ENCODE data around the gene WDR88.

GRCh38 chr19:33159893-33160292, 28.0 kb downstream of the WDR88 start:
- TF ChIP-seq, protein P1, sequence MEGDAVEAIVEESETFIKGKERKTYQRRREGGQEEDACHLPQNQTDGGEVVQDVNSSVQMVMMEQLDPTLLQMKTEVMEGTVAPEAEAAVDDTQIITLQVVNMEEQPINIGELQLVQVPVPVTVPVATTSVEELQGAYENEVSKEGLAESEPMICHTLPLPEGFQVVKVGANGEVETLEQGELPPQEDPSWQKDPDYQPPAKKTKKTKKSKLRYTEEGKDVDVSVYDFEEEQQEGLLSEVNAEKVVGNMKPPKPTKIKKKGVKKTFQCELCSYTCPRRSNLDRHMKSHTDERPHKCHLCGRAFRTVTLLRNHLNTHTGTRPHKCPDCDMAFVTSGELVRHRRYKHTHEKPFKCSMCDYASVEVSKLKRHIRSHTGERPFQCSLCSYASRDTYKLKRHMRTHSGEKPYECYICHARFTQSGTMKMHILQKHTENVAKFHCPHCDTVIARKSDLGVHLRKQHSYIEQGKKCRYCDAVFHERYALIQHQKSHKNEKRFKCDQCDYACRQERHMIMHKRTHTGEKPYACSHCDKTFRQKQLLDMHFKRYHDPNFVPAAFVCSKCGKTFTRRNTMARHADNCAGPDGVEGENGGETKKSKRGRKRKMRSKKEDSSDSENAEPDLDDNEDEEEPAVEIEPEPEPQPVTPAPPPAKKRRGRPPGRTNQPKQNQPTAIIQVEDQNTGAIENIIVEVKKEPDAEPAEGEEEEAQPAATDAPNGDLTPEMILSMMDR (IDR thresholded peaks at IDR 0.05; ENCODE audit: low read depth, low read length, poor library complexity, severe bottlenecking): no peak
- no peak for TF ChIP-seq EZH2phosphoT487 (IDR thresholded peaks at IDR 0.05; ENCODE audit: borderline replicate concordance, low read length)

Data from DOHH2 (cell line).